GM23248 (cell line): Measurements from ENCODE around the gene PLA2G12B. TPM values are rescaled to one million over a fixed set of nuclear protein-coding genes. Genes with fewer than 3 reads are reported as not detected.

Experiments used
- DNase-seq: peaks from one replicate; pipeline ENCODE4 v3.0.0-alpha.2; 2015
- H2AFZ ChIP-seq: fragments of 200-600 bp; sonication (generic); 2 replicates; pipeline ENCODE4 v1.6.1; 2016; ENCODE audit warnings: antibody characterized with exemption
- H3F3A ChIP-seq: fragments of 200-600 bp; sonication (generic); 2 replicates; pipeline ENCODE4 v1.6.1; 2016; ENCODE audit warnings: mild to moderate bottlenecking, antibody characterized with exemption, mixed run types; ENCODE audit not compliant: insufficient read depth
- H3K27ac ChIP-seq: fragments of 200-600 bp; sonication (generic); 2 replicates; pipeline ENCODE4 v1.5.1; 2016; ENCODE audit warnings: mild to moderate bottlenecking
- H3K27me3 ChIP-seq: fragments of 200-600 bp; sonication (generic); replicated peaks from 2 replicates; pipeline ENCODE4 v1.6.1; 2016; ENCODE audit warnings: mild to moderate bottlenecking; ENCODE audit not compliant: insufficient read depth
- H3K36me3 ChIP-seq: fragments of 200-600 bp; sonication (generic); 2 replicates; pipeline ENCODE4 v1.6.1; 2016; ENCODE audit warnings: low read depth, mild to moderate bottlenecking
- H3K4me1 ChIP-seq: fragments of 200-600 bp; sonication (generic); 2 replicates; pipeline ENCODE4 v1.6.1; 2016; ENCODE audit warnings: mild to moderate bottlenecking; ENCODE audit not compliant: insufficient read depth
- H3K4me2 ChIP-seq: fragments of 200-600 bp; sonication (generic); one replicate; pipeline ENCODE4 v1.6.1; 2016; ENCODE audit warnings: mild to moderate bottlenecking; ENCODE audit not compliant: unreplicated experiment
- H3K4me3 ChIP-seq: fragments of 200-600 bp; sonication (generic); 2 replicates; pipeline ENCODE4 v1.5.1; 2016; ENCODE audit warnings: mild to moderate bottlenecking
- H3K79me2 ChIP-seq: fragments of 200-600 bp; sonication (generic); 2 replicates; pipeline ENCODE4 v1.6.1; 2016; ENCODE audit warnings: mild to moderate bottlenecking; ENCODE audit not compliant: insufficient read depth
- H3K9ac ChIP-seq: fragments of 200-600 bp; sonication (generic); 2 replicates; pipeline ENCODE4 v1.6.1; 2016; ENCODE audit warnings: mild to moderate bottlenecking
- H3K9me2 ChIP-seq: fragments of 200-600 bp; sonication (generic); 2 replicates; pipeline ENCODE4 v1.6.1; 2016; ENCODE audit warnings: mixed run types, mild to moderate bottlenecking, moderate library complexity; ENCODE audit not compliant: insufficient read depth
- H3K9me3 ChIP-seq: fragments of 200-600 bp; sonication (generic); one replicate; pipeline ENCODE4 v1.6.1; 2017; ENCODE audit warnings: low read depth
- H4K20me1 ChIP-seq: fragments of 200-600 bp; sonication (generic); 2 replicates; pipeline ENCODE4 v1.6.0; 2016; ENCODE audit not compliant: insufficient read depth
- EZH2 ChIP-seq: fragments of 200-600 bp; sonication (generic); IDR thresholded peaks from 2 replicates; pipeline ENCODE4 v1.6.1; 2018; ENCODE audit warnings: antibody characterized with exemption, mild to moderate bottlenecking; ENCODE audit not compliant: insufficient read depth, poor library complexity, severe bottlenecking
- EZH2phosphoT487 ChIP-seq: fragments of 200-600 bp; sonication (generic); IDR thresholded peaks from 2 replicates; pipeline ENCODE4 v1.6.1; 2018; ENCODE audit warnings: antibody characterized with exemption, moderate library complexity, mild to moderate bottlenecking, low read depth; ENCODE audit not compliant: insufficient read depth
- WGBS, 2 experiments: methylation state at CpG; one replicate each; pipeline ENCODE4 v1.1.6; 2015 to 2017; ENCODE audit warnings: low lambda C conversion rate in 2 of 2, low coverage in 1 of 2; ENCODE audit errors: missing lambda C conversion rate in 2 of 2; 5-methylcytosine and 5-hydroxymethylcytosine counted together
- in situ Hi-C: fragments of 300-500 bp; cut with MboI; formaldehyde crosslinking; loops from 2 replicates; pipeline ENCODE4 v1.15.0; 2020
- polyA plus RNA-seq: library from polyadenylated mRNA; unstranded; fragments of >200 nt; fragmentation: Nextera tagmentation; extraction: Ambion mirVana; gene quantifications from 2 replicates; pipeline ENCODE4 v1.2.1, GENCODE V29; 2016
- total RNA-seq: library from RNA; depleted of rRNA; stranded (reverse); fragments of >200 nt; shearing (Covaris generic); gene quantifications from 2 replicates; pipeline ENCODE4 v1.2.3, GENCODE V29; 2014; rRNA removed

Gene PLA2G12B
- total and polyA plus RNA-seq, 2 experiments from 2014 or later: not detected

DNA sequence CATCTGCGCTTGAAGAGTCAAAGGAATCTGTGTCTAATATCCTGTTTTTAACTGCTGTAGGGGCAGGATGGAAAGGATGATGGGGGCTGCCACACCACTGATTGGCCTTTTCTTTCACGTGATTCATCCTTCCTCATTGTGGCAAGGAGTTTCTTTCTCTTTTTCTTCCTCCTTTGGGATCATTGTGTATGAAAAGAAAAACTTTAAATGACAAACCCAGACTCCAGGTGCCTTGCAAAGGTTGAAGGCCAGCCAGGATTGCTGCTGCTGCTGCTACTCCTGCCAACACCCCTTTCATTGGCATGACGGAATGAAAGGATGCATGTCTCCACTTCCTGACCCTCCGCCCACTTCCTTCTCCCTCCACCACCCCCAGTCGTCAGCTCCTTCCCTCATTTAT lies 67.6 kb downstream of the PLA2G12B start:
- no peak overlapping the region for H3K9ac ChIP-seq
- no peak for DNase-seq

DNA sequence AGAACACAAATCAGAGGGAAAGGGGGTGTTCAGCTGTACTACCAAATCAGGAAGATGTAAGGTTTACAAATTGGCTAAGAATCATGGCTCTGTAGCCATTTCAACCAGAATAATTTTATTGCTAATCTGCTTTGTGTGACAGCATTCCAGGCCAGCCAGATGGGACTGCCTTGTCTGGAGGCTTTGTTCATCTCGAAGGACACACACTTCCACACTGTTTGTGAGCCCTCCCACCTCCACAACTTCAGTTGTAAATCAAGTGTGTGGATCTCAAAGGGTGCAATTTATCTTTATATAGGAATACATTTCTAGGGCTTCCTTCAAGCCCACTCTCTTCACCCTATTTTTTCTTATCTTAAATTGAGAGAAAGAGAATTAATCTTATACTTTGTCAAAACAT lies 68.0 kb downstream of the PLA2G12B start:
- no peak overlapping the region for H2AFZ ChIP-seq
- no peaks in the 10 kb centered on the region for H3K79me2 ChIP-seq
- H3K9me3 ChIP-seq: no peaks in the 10 kb centered on the region
- no peaks in the 10 kb centered on the region for H4K20me1 ChIP-seq
- H3K9ac ChIP-seq: no peak overlapping the region
- H3K27ac ChIP-seq: no peak overlapping the region
- H3K4me1 ChIP-seq: no peaks in the 10 kb centered on the region
- H3K4me2 ChIP-seq: no peak overlapping the region
- H3K9me2 ChIP-seq: no peaks in the 10 kb centered on the region
- DNase-seq: no peak
- H3K36me3 ChIP-seq: peaks cover 13% of the 10 kb centered on the region; the same call in 1 of the 2 replicates
- no peaks in the 10 kb centered on the region for H3K27me3 ChIP-seq
- WGBS, 2 experiments: 33 to 60% methylated on average over 1 of the region's 1 CpG
- H3F3A ChIP-seq: no peaks in the 10 kb centered on the region
- in situ Hi-C loops: no loop called here
- no peak overlapping the region for H3K4me3 ChIP-seq
- no peak for TF ChIP-seq EZH2phosphoT487
- no peak for TF ChIP-seq EZH2

More for the DNA sequence above, 67.6 kb downstream of the PLA2G12B start:
- WGBS, 2 experiments: 71 to 76% methylated on average over 5 of the region's 5 CpGs
- in situ Hi-C loops: no loop called here
- no peak for TF ChIP-seq EZH2phosphoT487
- no peak for TF ChIP-seq EZH2
- H3K9me3 ChIP-seq: no peaks in the 10 kb centered on the region
- H3F3A ChIP-seq: no peaks in the 10 kb centered on the region
- H4K20me1 ChIP-seq: no peaks in the 10 kb centered on the region
- H3K4me1 ChIP-seq: no peaks in the 10 kb centered on the region
- no peak overlapping the region for H3K4me3 ChIP-seq
- no peak overlapping the region for H3K4me2 ChIP-seq
- no peak overlapping the region for H2AFZ ChIP-seq
- H3K36me3 ChIP-seq: peaks cover 13% of the 10 kb centered on the region; the same call in 1 of the 2 replicates
- H3K79me2 ChIP-seq: no peaks in the 10 kb centered on the region
- H3K9me2 ChIP-seq: no peaks in the 10 kb centered on the region
- no peaks in the 10 kb centered on the region for H3K27me3 ChIP-seq
- no peak overlapping the region for H3K27ac ChIP-seq

DNA sequence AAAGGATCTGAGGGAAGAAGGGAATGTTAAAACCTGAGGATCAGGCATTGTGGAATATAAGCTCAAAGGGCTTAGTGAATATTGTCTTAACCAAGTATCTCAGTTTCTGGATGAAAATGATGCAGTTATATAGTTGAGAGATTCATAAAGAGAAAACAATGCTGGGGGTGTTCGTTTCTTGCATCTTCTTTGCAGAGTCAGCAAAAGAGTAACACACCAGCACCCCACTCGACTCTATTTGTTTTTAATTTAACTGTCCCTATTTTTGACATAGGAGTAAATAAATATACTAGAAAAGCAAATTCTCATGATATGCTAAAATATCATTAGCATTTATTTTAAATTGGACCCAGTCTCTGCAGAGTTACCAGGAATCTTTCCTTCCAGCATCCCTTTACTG lies 68.7 kb downstream of the PLA2G12B start:
- Histone ChIP-seq H4K20me1 (no peaks in the 10 kb centered on the region), H3K9me2 (no peaks in the 10 kb centered on the region), H3K4me3 (no peak overlapping the region), H3K4me2 (no peak overlapping the region), H2AFZ (no peak overlapping the region), H3F3A (no peaks in the 10 kb centered on the region), H3K36me3 (peaks cover 13% of the 10 kb centered on the region; the same call in 1 of the 2 replicates), H3K27ac (no peak overlapping the region), H3K4me1 (no peaks in the 10 kb centered on the region), H3K9ac (no peak overlapping the region), H3K27me3 (no peaks in the 10 kb centered on the region), H3K79me2 (no peaks in the 10 kb centered on the region), H3K9me3 (no peaks in the 10 kb centered on the region)
- in situ Hi-C loops: no loop called here
- TF ChIP-seq EZH2phosphoT487: no peak
- TF ChIP-seq EZH2: no peak
- DNase-seq: no peak
- WGBS, 2 experiments: 71 to 79% methylated on average over 2 of the region's 2 CpGs

Other genes with a start within 250 kb of the PLA2G12B start
- gene OIT3, start 61.1 kb downstream of the PLA2G12B start, total RNA-seq: not detected in 2 replicates
- gene OIT3, start 61.1 kb downstream of the PLA2G12B start, polyA plus RNA-seq: not detected in 2 replicates
- gene P4HA1, start 142.1 kb upstream of the PLA2G12B start, total RNA-seq: 387 and 419 TPM in 2 replicates
- 360 and 363 TPM in 2 replicates for gene P4HA1, start 142.1 kb upstream of the PLA2G12B start, polyA plus RNA-seq
- gene NUDT13, start 155.6 kb upstream of the PLA2G12B start, total RNA-seq: 0.51 and 1.7 TPM in 2 replicates
- 1.2 and 1.4 TPM in 2 replicates for gene NUDT13, start 155.6 kb upstream of the PLA2G12B start, polyA plus RNA-seq
- 20.2 and 21.3 TPM in 2 replicates for gene ECD, start 213.2 kb upstream of the PLA2G12B start, total RNA-seq
- 36.0 and 37.3 TPM in 2 replicates for gene ECD, start 213.2 kb upstream of the PLA2G12B start, polyA plus RNA-seq
- gene FAM149B1, start 213.3 kb upstream of the PLA2G12B start, total RNA-seq: 23.3 and 26.7 TPM in 2 replicates
- gene FAM149B1, start 213.3 kb upstream of the PLA2G12B start, polyA plus RNA-seq: 7.1 and 7.4 TPM in 2 replicates